HG02678 (cell line): Measurements from ENCODE around the gene AQP3.
A peak's percentile ranks its signal among the peaks of the same experiment; 100 is the strongest.
"Not testable (repeated sequence)": the region's sequence is repeated elsewhere in the genome, so short reads cannot be mapped to it uniquely, and the experiment has no call there.

ENCODE experiments used
- ATAC-seq: cut with Tn5 transposase; IDR thresholded peaks from one replicate; pipeline ENCODE4 v1.9.1; 2021; ENCODE audit warnings: mild to moderate bottlenecking, moderate library complexity; ENCODE audit not compliant: unreplicated experiment

The AQP3 gene

GRCh38 chr9:33465596-33466564 is 18.5 kb upstream of the AQP3 start:
- no peak for ATAC-seq

- no peak for ATAC-seq
Measured at GRCh38 chr9:33465096-33465495, 17.7 kb upstream of the AQP3 start.

- ATAC-seq = no peak
Measured at GRCh38 chr9:33464045-33464636, 16.7 kb upstream of the AQP3 start.

- ATAC-seq = no peak
Measured at GRCh38 chr9:33463151-33463550, 15.8 kb upstream of the AQP3 start.

GRCh38 chr9:33461492-33461891 is 14.1 kb upstream of the AQP3 start:
- no peak for ATAC-seq

GRCh38 chr9:33460854-33461253 is 13.5 kb upstream of the AQP3 start:
- ATAC-seq = no peak

- ATAC-seq = no peak
Measured at GRCh38 chr9:33459115-33459514, 11.7 kb upstream of the AQP3 start.

- no peak for ATAC-seq
Measured at GRCh38 chr9:33458444-33458843, 11.1 kb upstream of the AQP3 start.

GRCh38 chr9:33455945-33456344 is 8.6 kb upstream of the AQP3 start:
- ATAC-seq = no peak

GRCh38 chr9:33455456-33455855 is 8.1 kb upstream of the AQP3 start:
- not testable (repeated sequence) for ATAC-seq

GRCh38 chr9:33454661-33455026 is 7.3 kb upstream of the AQP3 start:
- ATAC-seq = not testable (repeated sequence)

- no peak for ATAC-seq
Measured at GRCh38 chr9:33453999-33454660, 6.7 kb upstream of the AQP3 start.

GRCh38 chr9:33453286-33453860 is 6.0 kb upstream of the AQP3 start:
- no peak for ATAC-seq

- peak; percentile 48 for ATAC-seq
Measured at GRCh38 chr9:33452828-33453271, 5.5 kb upstream of the AQP3 start.

GRCh38 chr9:33450621-33451146 is 3.3 kb upstream of the AQP3 start:
- ATAC-seq = no peak

GRCh38 chr9:33449715-33450114 is 2.3 kb upstream of the AQP3 start:
- no peak for ATAC-seq

- no peak for ATAC-seq
Measured at GRCh38 chr9:33447799-33448553, 583 bp upstream of the AQP3 start.

GRCh38 chr9:33446240-33446945 is 1.0 kb downstream of the AQP3 start:
- peak; percentile 83 for ATAC-seq

- ATAC-seq = no peak
Measured at GRCh38 chr9:33445389-33446239, 1.8 kb downstream of the AQP3 start.
